GM19452 (cell line): Measurements from ENCODE around the gene SLC38A10.

Experiments used
- ATAC-seq: cut with Tn5 transposase; IDR thresholded peaks from one replicate; pipeline ENCODE4 v1.9.1; 2021; ENCODE audit not compliant: unreplicated experiment

Gene SLC38A10

GRCh38 chr17:81210868-81211267 lies 84.2 kb downstream of the SLC38A10 start:
- no peak for ATAC-seq

GRCh38 chr17:81210466-81210865 lies 84.6 kb downstream of the SLC38A10 start:
- ATAC-seq: no peak

- no peak for ATAC-seq
These were observed 86.0 kb downstream of the SLC38A10 start for GRCh38 chr17:81209141-81209540.

- ATAC-seq: no peak
These were observed 86.5 kb downstream of the SLC38A10 start for GRCh38 chr17:81208651-81209050.

- ATAC-seq: no peak
These were observed 87.2 kb downstream of the SLC38A10 start for GRCh38 chr17:81207610-81208581.

GRCh38 chr17:81206657-81207056 lies 88.5 kb downstream of the SLC38A10 start:
- ATAC-seq: no peak

GRCh38 chr17:81206166-81206565 lies 88.9 kb downstream of the SLC38A10 start:
- ATAC-seq: no peak

GRCh38 chr17:81204578-81204977 lies 90.5 kb downstream of the SLC38A10 start:
- no peak for ATAC-seq

- ATAC-seq: no peak
These were observed 92.0 kb downstream of the SLC38A10 start for GRCh38 chr17:81203136-81203535.

GRCh38 chr17:81202318-81202717 lies 92.8 kb downstream of the SLC38A10 start:
- ATAC-seq: no peak

- no peak for ATAC-seq
These were observed 94.2 kb downstream of the SLC38A10 start for GRCh38 chr17:81200695-81201580.

GRCh38 chr17:81200201-81200600 lies 94.9 kb downstream of the SLC38A10 start:
- ATAC-seq: no peak

GRCh38 chr17:81199482-81199830 lies 95.7 kb downstream of the SLC38A10 start:
- ATAC-seq: no peak

GRCh38 chr17:81198826-81199481 lies 96.2 kb downstream of the SLC38A10 start:
- no peak for ATAC-seq

GRCh38 chr17:81197831-81198490 lies 97.1 kb downstream of the SLC38A10 start:
- ATAC-seq: no peak

GRCh38 chr17:81197409-81197795 lies 97.7 kb downstream of the SLC38A10 start:
- no peak for ATAC-seq

- no peak for ATAC-seq
These were observed 98.3 kb downstream of the SLC38A10 start for GRCh38 chr17:81196505-81197408.

- ATAC-seq: no peak
These were observed 99.1 kb downstream of the SLC38A10 start for GRCh38 chr17:81195941-81196495.
